Kidney epithelial cell (primary cell): ENCODE data around the gene ZNF423. TPM values are rescaled to one million over a fixed set of nuclear protein-coding genes. Genes with fewer than 3 reads are reported as not detected.

Experiments
- DNase-seq: peaks from one replicate; pipeline ENCODE4 v3.0.0-alpha.2; 2010; ENCODE audit warnings: low read depth
- H3K27me3 ChIP-seq: 2 replicates; pipeline ENCODE4 v1.6.0; 2011; ENCODE audit warnings: low read length; ENCODE audit not compliant: control insufficient read depth, insufficient read depth
- H3K36me3 ChIP-seq: 2 replicates; pipeline ENCODE4 v1.5.1; 2011; ENCODE audit warnings: low read length; ENCODE audit not compliant: control insufficient read depth, insufficient read depth
- H3K4me3 ChIP-seq: 2 replicates; pipeline ENCODE4 v1.5.1; 2011; ENCODE audit warnings: low read depth, mild to moderate bottlenecking, control low read depth, low read length
- total RNA-seq: library from RNA; depleted of rRNA; stranded (reverse); fragments of >200 nt; gene quantifications from 2 replicates; pipeline ENCODE4 v1.2.3, GENCODE V29; 2015
- TF ChIP-seq, protein P1 (sequence below): IDR thresholded peaks from 2 replicates; pipeline ENCODE4 v1.5.1; 2011; ENCODE audit warnings: mild to moderate bottlenecking, moderate library complexity, low read length, control low read depth, inconsistent platforms; ENCODE audit not compliant: insufficient read depth, poor library complexity, severe bottlenecking

ZNF423 gene
- total RNA-seq, 1 donor from 2014 or later, result 3.6 TPM

GRCh38 chr16:49608098-49608497 lies 247.8 kb downstream of the ZNF423 start:
- no peak for DNase-seq
- Histone ChIP-seq H3K27me3 (no peaks in the 10 kb centered on the region), H3K36me3 (no peaks in the 10 kb centered on the region), H3K4me3 (no peak overlapping the region)
- TF ChIP-seq, protein P1, sequence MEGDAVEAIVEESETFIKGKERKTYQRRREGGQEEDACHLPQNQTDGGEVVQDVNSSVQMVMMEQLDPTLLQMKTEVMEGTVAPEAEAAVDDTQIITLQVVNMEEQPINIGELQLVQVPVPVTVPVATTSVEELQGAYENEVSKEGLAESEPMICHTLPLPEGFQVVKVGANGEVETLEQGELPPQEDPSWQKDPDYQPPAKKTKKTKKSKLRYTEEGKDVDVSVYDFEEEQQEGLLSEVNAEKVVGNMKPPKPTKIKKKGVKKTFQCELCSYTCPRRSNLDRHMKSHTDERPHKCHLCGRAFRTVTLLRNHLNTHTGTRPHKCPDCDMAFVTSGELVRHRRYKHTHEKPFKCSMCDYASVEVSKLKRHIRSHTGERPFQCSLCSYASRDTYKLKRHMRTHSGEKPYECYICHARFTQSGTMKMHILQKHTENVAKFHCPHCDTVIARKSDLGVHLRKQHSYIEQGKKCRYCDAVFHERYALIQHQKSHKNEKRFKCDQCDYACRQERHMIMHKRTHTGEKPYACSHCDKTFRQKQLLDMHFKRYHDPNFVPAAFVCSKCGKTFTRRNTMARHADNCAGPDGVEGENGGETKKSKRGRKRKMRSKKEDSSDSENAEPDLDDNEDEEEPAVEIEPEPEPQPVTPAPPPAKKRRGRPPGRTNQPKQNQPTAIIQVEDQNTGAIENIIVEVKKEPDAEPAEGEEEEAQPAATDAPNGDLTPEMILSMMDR, result no peak

DNA sequence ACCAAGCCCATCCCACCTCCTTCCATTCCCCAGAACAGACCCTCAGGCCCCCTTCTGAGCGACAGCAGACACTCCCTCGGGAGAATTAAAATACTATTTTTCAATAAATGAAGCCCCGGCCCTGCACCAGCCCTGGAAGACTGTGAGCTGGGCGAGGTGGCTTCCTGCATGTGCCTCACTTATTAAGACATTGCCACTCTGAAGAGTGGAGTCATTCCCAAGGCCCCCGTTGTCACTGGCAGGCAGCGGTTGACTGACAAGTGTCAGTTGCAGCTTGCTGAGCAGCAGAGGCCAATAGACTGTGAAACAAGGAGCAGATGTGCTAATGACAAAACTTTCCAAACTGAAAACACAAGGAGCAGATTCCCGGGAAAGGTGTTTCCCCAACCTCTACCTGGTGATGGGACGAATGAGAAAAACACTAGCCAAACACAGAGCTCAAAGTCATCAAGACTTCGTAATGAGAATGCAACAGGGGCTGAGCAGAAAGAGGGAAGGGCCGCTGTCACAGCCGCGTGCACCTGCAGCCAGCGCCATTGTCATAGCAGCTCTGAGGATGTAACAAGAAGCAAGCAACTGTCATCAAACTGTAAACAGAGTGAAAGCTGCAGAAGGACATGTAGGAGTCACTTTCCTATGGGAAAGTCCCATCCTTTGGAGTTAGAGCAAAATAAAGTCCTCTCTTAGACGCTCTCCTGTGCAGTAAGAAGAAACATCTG lies 250.2 kb downstream of the ZNF423 start:
- Histone ChIP-seq H3K4me3 (no peak overlapping the region), H3K27me3 (no peaks in the 10 kb centered on the region), H3K36me3 (no peaks in the 10 kb centered on the region)
- DNase-seq, result no peak
- TF ChIP-seq, protein P1, result no peak

DNA sequence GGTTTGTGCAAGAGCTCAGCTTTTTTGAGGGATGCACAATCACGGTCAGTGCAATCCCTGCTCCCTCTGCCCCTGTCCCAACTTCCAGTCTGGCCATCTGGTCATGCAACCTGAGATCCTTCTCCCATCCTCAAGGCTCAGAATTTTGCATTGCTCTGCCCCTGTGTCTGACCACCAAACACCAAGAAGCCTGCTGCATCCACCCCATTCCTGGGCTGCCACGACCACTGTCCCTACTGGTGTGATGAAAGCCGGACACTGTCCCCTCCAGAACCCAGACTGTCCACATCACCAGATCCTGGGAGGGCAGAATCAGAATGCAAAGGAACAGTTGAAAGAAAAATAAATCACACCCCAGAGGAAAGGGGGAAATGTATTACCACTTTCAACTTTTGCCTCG lies 251.3 kb downstream of the ZNF423 start:
- TF ChIP-seq, protein P1, result no peak
- peaks cover 4% of the 10 kb centered on the region for H3K27me3 ChIP-seq
- H3K4me3 ChIP-seq, result no peak overlapping the region
- DNase-seq, result no peak
- no peaks in the 10 kb centered on the region for H3K36me3 ChIP-seq

GRCh38 chr16:49603956-49604355 lies 252.0 kb downstream of the ZNF423 start:
- TF ChIP-seq, protein P1, result no peak
- H3K27me3 ChIP-seq, result peaks cover 7% of the 10 kb centered on the region
- no peak for DNase-seq
- no peaks in the 10 kb centered on the region for H3K36me3 ChIP-seq
- H3K4me3 ChIP-seq, result no peak overlapping the region

DNA sequence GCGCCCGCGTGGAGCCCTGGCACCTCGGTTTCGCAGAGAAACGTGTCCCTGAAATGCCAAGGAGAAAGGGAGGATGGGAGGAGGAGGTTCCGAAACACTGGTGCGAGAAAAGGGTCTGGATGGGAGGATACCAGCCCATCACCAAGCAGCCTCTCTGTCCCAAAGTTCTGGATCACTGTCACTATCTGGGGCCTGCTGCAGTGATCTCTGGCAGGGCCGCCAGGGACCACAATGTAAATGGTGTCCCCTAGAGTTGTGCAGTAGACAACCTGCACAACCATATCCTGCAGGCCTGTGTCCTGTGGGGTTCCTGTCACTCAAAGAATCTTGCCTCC lies 253.0 kb downstream of the ZNF423 start:
- TF ChIP-seq, protein P1, result no peak
- Histone ChIP-seq H3K27me3 (peaks cover 7% of the 10 kb centered on the region), H3K36me3 (no peaks in the 10 kb centered on the region), H3K4me3 (no peak overlapping the region)
- DNase-seq, result no peak
